DMS53 (cell line): ENCODE data around the gene PSMA5.
"Not testable (repeated sequence)": the region's sequence is repeated elsewhere in the genome, so short reads cannot be mapped to it uniquely, and the experiment has no call there.

Experiments used
- DNase-seq: peaks from one replicate; lab custom pipeline; 2025; lab: John Stamatoyannopoulos, UW

The PSMA5 gene

GRCh38 chr1:109426281-109427170, at the start of gene PSMA5:
Gene PSMA5, minus strand, starts transcription at chr1:109426448. Its CDS starts 118 bp downstream, at chr1:109426330.
- peak; percentile 100 for DNase-seq

- DNase-seq: no peak
Measured at GRCh38 chr1:109475261-109475660, 49.0 kb upstream of the PSMA5 start.

- DNase-seq: no peak
Measured at GRCh38 chr1:109474697-109475096, 48.4 kb upstream of the PSMA5 start.

GRCh38 chr1:109473284-109474057, 47.2 kb upstream of the PSMA5 start:
- not testable (repeated sequence) for DNase-seq

GRCh38 chr1:109472779-109473178, 46.5 kb upstream of the PSMA5 start:
- no peak for DNase-seq

- no peak for DNase-seq
Measured at GRCh38 chr1:109470245-109470644, 44.0 kb upstream of the PSMA5 start.

DNA sequence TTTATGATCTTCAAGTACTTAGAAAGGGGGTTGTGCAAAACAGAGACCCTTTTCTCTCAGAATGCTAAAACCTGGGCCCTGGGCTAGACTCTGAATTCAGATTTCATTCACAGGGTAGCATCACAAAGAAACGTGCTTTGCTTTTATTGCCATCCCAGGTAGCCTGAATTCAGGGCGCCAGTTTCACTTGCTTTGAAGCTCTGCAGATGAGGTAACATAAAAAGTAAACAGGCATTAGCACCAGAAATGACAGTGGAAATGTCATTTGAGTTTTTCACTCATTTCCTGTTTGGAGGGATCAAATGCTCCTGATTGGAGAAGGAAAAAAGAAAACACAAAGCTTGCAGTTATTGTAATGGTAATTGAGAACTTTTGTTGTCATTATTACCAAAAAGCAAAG, 42.7 kb upstream of the PSMA5 start:
- DNase-seq: peak; percentile 48

DNA sequence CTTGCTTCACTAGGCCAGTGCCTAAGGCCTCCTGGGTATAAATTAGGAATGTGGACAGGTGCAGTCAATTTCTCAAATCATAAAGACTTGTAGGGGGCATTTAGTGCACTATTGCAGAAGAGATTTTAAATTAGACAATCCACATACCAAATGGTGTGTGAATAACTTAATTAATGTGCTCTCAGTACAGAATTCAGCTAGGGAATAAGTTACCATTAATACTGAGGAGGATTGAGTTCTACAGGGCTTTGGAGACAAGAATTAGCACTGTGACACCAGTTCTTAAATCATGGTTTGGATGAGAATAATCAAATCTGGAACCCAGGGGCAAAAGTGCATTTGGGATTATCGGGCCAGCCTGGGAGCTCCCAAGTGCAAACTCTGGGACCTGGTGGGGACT, 41.8 kb upstream of the PSMA5 start:
- no peak for DNase-seq

- DNase-seq: no peak
Measured at GRCh38 chr1:109467301-109467777, 41.1 kb upstream of the PSMA5 start.

- DNase-seq: peak; percentile 63
Measured at GRCh38 chr1:109466452-109467300, 40.4 kb upstream of the PSMA5 start, which contains the start of gene SYPL2. Gene SYPL2, plus strand, starts transcription at chr1:109466546. Its CDS starts 298 bp downstream, at chr1:109466844.

GRCh38 chr1:109466125-109466451, 39.8 kb upstream of the PSMA5 start:
- DNase-seq: peak; percentile 62

DNA sequence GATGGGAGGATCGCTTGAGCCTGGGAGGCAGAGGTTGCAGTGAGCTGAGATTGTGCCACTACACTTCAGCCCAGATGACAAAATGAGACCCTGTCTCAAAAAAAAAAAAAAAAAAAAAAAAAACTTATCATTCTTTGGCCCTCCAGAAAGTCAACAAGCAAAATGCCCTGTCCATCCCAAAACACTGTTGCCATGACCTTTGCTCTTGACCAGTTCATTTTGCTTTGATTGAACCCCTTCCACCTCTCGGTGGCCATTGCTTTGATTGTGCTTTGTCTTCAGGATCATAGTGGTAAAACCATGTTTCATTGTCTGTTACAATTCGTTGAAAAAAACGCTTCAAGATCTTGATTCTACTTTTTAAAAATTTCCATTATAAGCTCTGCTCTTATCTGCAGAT, 31.6 kb upstream of the PSMA5 start:
- no peak for DNase-seq

- peak; percentile 11 for DNase-seq
Measured at GRCh38 chr1:109454497-109455133, 28.4 kb upstream of the PSMA5 start.

GRCh38 chr1:109447524-109447923, 21.3 kb upstream of the PSMA5 start:
- DNase-seq: no peak

DNA sequence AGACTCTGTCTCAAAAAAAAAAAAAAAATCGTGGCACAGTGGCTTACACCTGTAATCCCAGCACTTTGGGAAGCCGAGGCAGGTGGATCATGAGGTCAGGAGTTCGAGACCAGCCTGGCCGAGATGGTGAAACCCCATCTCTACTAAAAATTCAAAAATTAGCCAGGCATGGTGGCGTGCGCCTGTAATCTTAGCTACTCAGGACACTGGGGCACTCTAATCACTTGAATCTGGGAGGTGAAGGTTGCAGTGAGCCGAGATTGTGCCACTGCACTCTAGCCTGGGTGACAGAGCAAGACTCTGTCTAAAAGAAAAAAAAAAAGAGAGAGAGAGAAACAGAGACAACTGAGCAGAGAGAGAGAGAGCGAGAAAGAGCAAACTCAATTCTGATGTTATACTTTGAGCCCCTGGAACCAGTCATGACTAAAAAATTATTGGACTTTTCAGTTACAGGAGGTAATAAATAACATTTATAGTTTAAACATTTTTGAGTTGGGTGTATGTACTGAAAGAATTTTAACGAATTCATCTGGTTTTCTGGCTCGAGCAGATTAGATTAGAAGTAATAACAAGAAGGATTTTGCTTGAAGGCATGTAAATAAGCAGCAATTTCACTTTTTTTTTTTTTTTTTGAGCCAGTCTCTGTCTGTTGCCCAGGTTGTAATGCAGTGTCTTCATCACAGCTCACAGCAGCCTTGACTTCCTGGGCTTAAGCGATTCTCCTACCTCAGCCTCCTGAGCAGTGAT, 19.9 kb upstream of the PSMA5 start:
- DNase-seq: not testable (repeated sequence)

DNA sequence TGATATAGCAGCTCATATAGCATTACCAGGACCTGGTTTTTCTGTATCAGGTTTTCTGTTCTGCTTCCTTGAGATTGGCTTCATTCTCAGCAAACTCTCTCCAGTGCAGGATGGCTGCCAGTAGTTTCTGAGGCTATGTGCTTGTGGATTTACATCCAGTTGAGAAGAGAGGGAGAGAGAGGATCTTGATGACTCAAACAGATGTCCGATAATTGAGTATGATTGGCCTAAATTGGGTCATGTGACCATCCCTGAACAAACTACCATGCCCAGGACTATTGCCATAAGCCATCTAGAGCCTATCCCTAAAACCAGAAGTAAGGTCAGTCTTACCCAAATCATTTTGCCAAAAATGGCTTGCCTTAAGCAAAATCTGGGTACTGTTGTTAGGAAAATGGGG, 18.1 kb upstream of the PSMA5 start:
- peak; percentile 9 for DNase-seq

GRCh38 chr1:109443476-109443875, 17.2 kb upstream of the PSMA5 start:
- DNase-seq: no peak

GRCh38 chr1:109441069-109441468, 14.8 kb upstream of the PSMA5 start:
- no peak for DNase-seq

- DNase-seq: peak; percentile 6
Measured at GRCh38 chr1:109438798-109439297, 12.6 kb upstream of the PSMA5 start.

GRCh38 chr1:109434484-109434883, 8.2 kb upstream of the PSMA5 start:
- DNase-seq: no peak

DNA sequence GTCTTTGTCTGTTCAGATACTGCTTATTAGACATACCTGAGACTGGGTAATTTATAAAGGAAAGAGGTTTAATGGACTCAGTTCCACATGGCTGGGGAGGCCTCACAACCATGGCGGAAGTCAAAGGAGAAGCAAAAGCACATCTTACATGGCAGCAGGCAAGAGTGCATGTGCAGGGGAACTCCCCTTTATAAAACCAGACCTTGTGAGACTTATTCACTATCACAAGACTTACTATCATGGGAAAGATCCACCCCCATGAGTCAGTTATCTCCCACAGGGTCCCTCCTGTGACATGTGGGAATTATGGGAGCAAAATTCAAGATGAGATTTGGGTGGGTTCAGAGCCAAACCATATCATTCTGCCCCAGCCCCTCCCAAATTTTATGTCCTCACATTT, 7.1 kb upstream of the PSMA5 start:
- no peak for DNase-seq
